Adipocyte (in vitro differentiated cells): Measurements from ENCODE around the gene SMPD3.
A peak's percentile ranks its signal among the peaks of the same experiment; 100 is the strongest.

Experiments
- DNase-seq: peaks from one replicate; pipeline ENCODE4 v3.0.0-alpha.2; 2015; ENCODE audit warnings: low read depth
- H3K27me3 ChIP-seq: replicated peaks from 2 replicates; pipeline ENCODE4 v1.7.0; 2013; ENCODE audit warnings: mild to moderate bottlenecking, low read length, moderate library complexity; ENCODE audit not compliant: control insufficient read depth, insufficient read depth
- H3K36me3 ChIP-seq: 2 replicates; pipeline ENCODE4 v1.7.0; 2013; ENCODE audit warnings: low read length, mild to moderate bottlenecking, moderate library complexity; ENCODE audit not compliant: control insufficient read depth, insufficient read depth, severe bottlenecking
- H3K4me1 ChIP-seq: 2 replicates; pipeline ENCODE4 v1.7.0; 2013; ENCODE audit warnings: mild to moderate bottlenecking, low read length, moderate library complexity; ENCODE audit not compliant: control insufficient read depth, insufficient read depth
- H3K4me3 ChIP-seq: 2 replicates; pipeline ENCODE4 v1.7.0; 2013; ENCODE audit warnings: mild to moderate bottlenecking, low read length, moderate library complexity
- H3K9ac ChIP-seq: 2 replicates; pipeline ENCODE4 v1.7.0; 2013; ENCODE audit warnings: mild to moderate bottlenecking, low read length, moderate library complexity
- H3K9me3 ChIP-seq: 2 replicates; pipeline ENCODE4 v1.7.0; 2013; ENCODE audit warnings: mild to moderate bottlenecking, low read length, moderate library complexity; ENCODE audit not compliant: control insufficient read depth

Gene SMPD3

GRCh38 chr16:68469796-68470460 lies 21.6 kb upstream of the SMPD3 start:
- Histone ChIP-seq H3K4me1 (peaks cover 5% of the 10 kb centered on the region), H3K9me3 (no peaks in the 10 kb centered on the region), H3K27me3 (peaks cover 53% of the 10 kb centered on the region), H3K4me3 (peak overlapping the region; percentile 68), H3K9ac (peak overlapping the region; percentile 31), H3K36me3 (no peaks in the 10 kb centered on the region)
- DNase-seq: peak; percentile 3

GRCh38 chr16:68468842-68469241 lies 20.5 kb upstream of the SMPD3 start:
- DNase-seq: no peak
- Histone ChIP-seq H3K4me3 (no peak overlapping the region), H3K27me3 (peaks cover 60% of the 10 kb centered on the region), H3K9ac (no peak overlapping the region), H3K4me1 (peaks cover 5% of the 10 kb centered on the region), H3K9me3 (no peaks in the 10 kb centered on the region), H3K36me3 (no peaks in the 10 kb centered on the region)

DNA sequence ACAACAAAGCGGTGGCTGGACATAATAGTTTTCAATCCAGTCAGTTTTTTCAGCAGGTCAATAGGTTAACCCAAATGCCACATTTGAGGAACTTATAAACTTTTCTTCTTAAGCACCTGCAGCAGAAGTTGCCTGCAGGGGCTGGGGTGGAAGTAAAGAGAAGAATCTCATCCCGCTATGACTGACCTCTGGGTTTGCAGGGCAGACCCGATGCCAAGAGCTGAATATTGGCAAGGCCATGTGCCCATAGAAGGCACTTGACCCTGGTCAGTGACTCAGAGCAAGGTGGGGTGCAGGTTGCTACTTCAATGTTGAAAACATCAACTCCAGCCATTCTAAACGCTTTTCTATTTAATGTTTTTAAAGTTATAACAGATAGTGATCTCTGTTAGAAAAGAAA lies 17.9 kb upstream of the SMPD3 start:
- Histone ChIP-seq H3K4me3 (no peak overlapping the region), H3K9me3 (peaks cover 11% of the 10 kb centered on the region), H3K36me3 (no peaks in the 10 kb centered on the region), H3K9ac (no peak overlapping the region), H3K27me3 (peaks cover 52% of the 10 kb centered on the region), H3K4me1 (peaks cover 5% of the 10 kb centered on the region)
- no peak for DNase-seq

DNA sequence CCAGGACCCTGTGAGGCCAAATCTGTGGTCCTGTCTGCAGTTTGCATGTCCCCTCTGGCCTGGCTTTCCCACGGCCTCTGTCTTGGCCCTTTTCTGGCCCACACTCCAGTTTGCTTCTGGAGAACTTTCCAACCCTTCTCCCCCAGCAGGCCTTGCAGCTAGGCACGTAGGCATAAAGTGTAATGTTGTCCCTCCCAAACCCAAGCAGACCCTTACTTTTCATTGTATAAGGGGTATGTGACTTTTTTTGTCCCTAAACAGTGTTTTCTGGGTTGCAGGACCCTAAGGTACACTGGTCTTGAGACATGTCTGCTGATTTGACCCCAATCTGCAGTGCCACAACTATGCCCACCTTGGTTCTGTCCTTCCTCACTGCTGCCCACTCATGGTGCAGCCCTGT lies 15.6 kb upstream of the SMPD3 start:
- Histone ChIP-seq H3K27me3 (peaks cover 63% of the 10 kb centered on the region), H3K9ac (no peak overlapping the region), H3K4me1 (no peaks in the 10 kb centered on the region), H3K9me3 (peaks cover 11% of the 10 kb centered on the region), H3K4me3 (no peak overlapping the region), H3K36me3 (no peaks in the 10 kb centered on the region)
- DNase-seq: no peak

DNA sequence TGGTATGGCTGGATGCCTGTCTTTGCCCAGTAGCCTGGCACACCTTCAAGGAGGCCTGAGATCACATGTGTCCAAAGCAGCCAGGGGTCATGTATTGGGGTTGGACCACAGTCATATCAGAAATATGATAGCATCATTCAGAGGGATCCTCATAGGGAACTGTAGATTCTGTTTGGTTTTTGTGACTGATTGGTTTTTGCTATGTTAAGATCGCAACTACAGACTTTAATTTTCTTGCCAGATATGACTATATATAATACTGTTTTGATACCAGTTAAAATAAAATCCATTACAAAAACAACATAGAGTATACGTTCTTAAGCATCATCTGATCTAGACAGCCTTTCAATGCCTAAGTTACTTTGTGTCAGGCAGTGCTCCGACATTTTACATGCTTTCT lies 11.8 kb upstream of the SMPD3 start:
- peaks cover 11% of the 10 kb centered on the region for H3K9me3 ChIP-seq
- H3K27me3 ChIP-seq: peaks cover 49% of the 10 kb centered on the region
- H3K4me3 ChIP-seq: no peak overlapping the region
- no peak overlapping the region for H3K9ac ChIP-seq
- H3K4me1 ChIP-seq: no peaks in the 10 kb centered on the region
- DNase-seq: no peak
- no peaks in the 10 kb centered on the region for H3K36me3 ChIP-seq

GRCh38 chr16:68459457-68459856 lies 11.1 kb upstream of the SMPD3 start:
- Histone ChIP-seq H3K9me3 (peaks cover 11% of the 10 kb centered on the region), H3K9ac (no peak overlapping the region), H3K4me3 (no peak overlapping the region), H3K4me1 (no peaks in the 10 kb centered on the region), H3K27me3 (peaks cover 47% of the 10 kb centered on the region), H3K36me3 (no peaks in the 10 kb centered on the region)
- no peak for DNase-seq

GRCh38 chr16:68458551-68458950 lies 10.2 kb upstream of the SMPD3 start:
- H3K4me1 ChIP-seq: no peaks in the 10 kb centered on the region
- no peak overlapping the region for H3K4me3 ChIP-seq
- DNase-seq: no peak
- H3K27me3 ChIP-seq: peaks cover 40% of the 10 kb centered on the region
- H3K36me3 ChIP-seq: no peaks in the 10 kb centered on the region
- H3K9me3 ChIP-seq: peaks cover 11% of the 10 kb centered on the region
- no peak overlapping the region for H3K9ac ChIP-seq

DNA sequence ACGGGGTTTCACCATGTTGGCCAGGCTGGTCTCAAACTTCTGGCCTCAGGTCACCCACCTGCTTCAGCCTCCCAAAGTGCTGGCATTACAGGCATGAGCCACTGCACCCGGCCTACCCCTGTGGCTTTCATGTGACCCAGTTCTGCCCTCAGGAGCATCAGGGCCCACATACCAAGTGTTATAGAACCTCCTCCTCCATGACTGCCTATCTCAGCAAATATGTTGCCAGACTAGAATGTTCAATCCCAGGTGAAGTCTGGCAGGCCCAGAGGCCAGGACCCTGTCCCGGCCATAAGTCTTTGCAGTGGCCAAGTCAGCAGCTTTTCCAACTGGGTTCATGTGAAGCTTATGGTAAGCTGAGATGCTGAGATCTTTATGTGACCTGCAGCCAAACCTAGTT lies 9.8 kb upstream of the SMPD3 start:
- Histone ChIP-seq H3K9ac (no peak overlapping the region), H3K4me1 (no peaks in the 10 kb centered on the region), H3K9me3 (peaks cover 7% of the 10 kb centered on the region), H3K4me3 (no peak overlapping the region), H3K36me3 (no peaks in the 10 kb centered on the region), H3K27me3 (peaks cover 45% of the 10 kb centered on the region)
- DNase-seq: no peak

- Histone ChIP-seq H3K4me1 (peaks cover 17% of the 10 kb centered on the region), H3K9ac (no peak overlapping the region), H3K27me3 (peaks cover 34% of the 10 kb centered on the region), H3K9me3 (no peaks in the 10 kb centered on the region), H3K4me3 (no peak overlapping the region), H3K36me3 (no peaks in the 10 kb centered on the region)
- no peak for DNase-seq
These were observed 7.3 kb upstream of the SMPD3 start for GRCh38 chr16:68455631-68456030.

DNA sequence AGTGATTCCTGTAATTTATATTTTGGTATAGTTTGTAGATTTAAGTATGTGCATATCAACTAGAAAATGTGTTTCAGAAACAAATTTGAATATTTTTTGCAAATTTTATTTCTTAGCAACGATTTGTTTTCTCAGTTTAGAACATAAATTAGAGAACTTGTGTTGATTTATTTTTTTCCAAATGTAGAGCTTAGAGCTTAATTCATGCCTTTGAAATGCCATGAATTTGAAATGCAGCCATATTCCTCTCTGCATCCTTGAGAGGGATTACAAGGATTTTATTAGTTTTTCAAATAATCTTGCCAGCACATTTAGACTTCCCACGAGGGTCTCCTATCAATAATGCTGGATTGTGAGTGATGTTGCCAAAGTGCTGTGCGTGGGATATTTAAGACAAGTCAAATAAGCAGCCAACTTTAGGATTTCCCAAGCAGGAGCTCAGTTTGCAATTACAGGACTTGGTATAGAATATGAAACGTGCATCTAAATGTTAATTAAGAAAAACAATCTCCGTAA lies 6.7 kb upstream of the SMPD3 start:
- no peak for DNase-seq
- Histone ChIP-seq H3K9ac (no peak overlapping the region), H3K36me3 (no peaks in the 10 kb centered on the region), H3K9me3 (no peaks in the 10 kb centered on the region), H3K4me3 (no peak overlapping the region), H3K4me1 (peaks cover 17% of the 10 kb centered on the region), H3K27me3 (peaks cover 27% of the 10 kb centered on the region)

DNA sequence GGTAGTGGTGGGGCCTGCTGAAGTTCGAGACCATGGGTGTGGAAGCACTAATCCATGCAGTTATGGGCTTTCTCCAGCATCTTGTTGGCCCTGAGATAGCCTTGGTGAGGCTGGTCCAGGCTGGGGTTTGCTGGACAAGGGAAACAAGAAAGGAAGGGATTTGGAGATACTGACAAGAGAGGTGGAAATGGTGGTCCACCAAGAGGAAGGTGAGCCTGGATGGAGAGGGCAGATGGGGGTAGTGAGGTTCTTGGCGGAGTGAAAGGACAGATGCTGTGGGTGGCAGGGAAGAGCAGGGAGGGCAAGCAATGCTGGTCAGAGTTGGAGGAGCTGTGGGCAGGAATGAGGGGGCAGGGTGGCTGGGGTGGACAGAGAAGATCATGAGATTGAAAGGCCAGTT lies 5.5 kb upstream of the SMPD3 start:
- no peak for DNase-seq
- Histone ChIP-seq H3K36me3 (no peaks in the 10 kb centered on the region), H3K4me3 (no peak overlapping the region), H3K4me1 (peaks cover 17% of the 10 kb centered on the region), H3K9ac (no peak overlapping the region), H3K27me3 (peaks cover 15% of the 10 kb centered on the region), H3K9me3 (no peaks in the 10 kb centered on the region)

DNA sequence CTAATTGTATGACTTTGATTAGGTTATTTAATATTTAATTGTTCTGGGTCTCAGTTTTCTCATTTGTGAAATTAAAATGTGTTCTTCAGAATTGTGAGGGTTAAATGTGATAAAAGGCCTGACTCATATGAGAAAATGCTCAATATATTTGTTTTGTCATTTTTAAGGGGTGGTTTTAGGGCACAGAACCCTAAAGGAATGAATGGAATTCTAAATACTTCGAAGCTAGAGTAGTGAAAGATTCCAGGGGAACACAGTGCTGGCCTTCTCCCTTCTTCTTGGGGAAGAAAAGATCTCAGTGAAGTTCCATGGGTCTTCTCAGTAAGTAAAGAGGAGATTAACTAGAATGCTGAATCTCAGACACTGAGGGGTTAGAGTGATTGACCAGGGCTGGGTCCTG lies 3.9 kb upstream of the SMPD3 start:
- H3K4me3 ChIP-seq: no peak overlapping the region

More for the DNA sequence above, 3.9 kb upstream of the SMPD3 start:
- H3K36me3 ChIP-seq: no peaks in the 10 kb centered on the region
- H3K4me1 ChIP-seq: peaks cover 23% of the 10 kb centered on the region
- H3K9ac ChIP-seq: no peak overlapping the region
- peaks cover 11% of the 10 kb centered on the region for H3K27me3 ChIP-seq
- H3K9me3 ChIP-seq: no peaks in the 10 kb centered on the region
- peak; percentile 3 for DNase-seq
